HEK293 (cell line): Measurements from ENCODE around the gene MLIP.

ENCODE experiments used
- CTCF ChIA-PET: fragments of 350-600 bp; formaldehyde crosslinking; extraction: SDS; loops from one replicate; lab custom pipeline; 2021; ENCODE audit warnings: antibody characterized with exemption; lab: Yijun Ruan, JAX
- POLR2A ChIA-PET: fragments of 300-600 bp; formaldehyde crosslinking; extraction: SDS; loops from one replicate; lab custom pipeline; 2020; ENCODE audit warnings: antibody characterized with exemption, inconsistent platforms; lab: Yijun Ruan, JAX
- H3K27ac ChIP-seq: fragments of 200-500 bp; sonication (Bioruptor generic); 2 replicates; pipeline ENCODE4 v1.5.1; 2014; ENCODE audit warnings: low read depth, low read length, control low read depth, inconsistent platforms; ENCODE audit errors: extremely low read depth
- H3K36me3 ChIP-seq, 2 experiments: fragments of 200-500 bp in 1 of 2; sonication (Bioruptor generic) in 1 of 2; 1 replicate in 1 of 2; 2 replicates in 1 of 2; pipeline ENCODE4 v1.5.1; 2014 to 2017; ENCODE audit warnings: inconsistent platforms in 2 of 2, low read length in 2 of 2; ENCODE audit not compliant: control insufficient read depth in 2 of 2, insufficient read depth in 1 of 2
- H3K4me1 ChIP-seq: fragments of 200-500 bp; sonication (Bioruptor generic); 2 replicates; pipeline ENCODE4 v1.5.1; 2014; ENCODE audit warnings: mild to moderate bottlenecking, low read length, inconsistent platforms; ENCODE audit not compliant: control insufficient read depth, insufficient read depth
- H3K4me3 ChIP-seq: 2 replicates; pipeline ENCODE4 v1.5.1; 2011; ENCODE audit warnings: low read depth, mild to moderate bottlenecking, control low read depth, low read length, moderate library complexity
- H3K9me3 ChIP-seq: fragments of 200-500 bp; sonication (Bioruptor generic); 2 replicates; pipeline ENCODE4 v1.5.1; 2014; ENCODE audit warnings: low read depth, low read length, inconsistent platforms; ENCODE audit not compliant: control insufficient read depth, insufficient read depth
- EGR2 ChIP-seq: fragments of 450-650 bp; formaldehyde crosslinking; IDR thresholded peaks from 2 replicates; pipeline ENCODE4 v1.5.1; 2016; ENCODE audit warnings: low read depth, missing biosample characterization, missing genetic modification characterization
- GLIS1 ChIP-seq: fragments of 450-650 bp; formaldehyde crosslinking; IDR thresholded peaks from 2 replicates; pipeline ENCODE4 v1.5.1; 2016; ENCODE audit warnings: missing biosample characterization, missing genetic modification characterization
- KLF16 ChIP-seq: fragments of 450-650 bp; formaldehyde crosslinking; IDR thresholded peaks from 2 replicates; pipeline ENCODE4 v1.5.1; 2017; ENCODE audit warnings: missing biosample characterization, missing genetic modification characterization
- MYNN ChIP-seq: fragments of 450-650 bp; formaldehyde crosslinking; IDR thresholded peaks from 2 replicates; pipeline ENCODE4 v1.5.1; 2016; ENCODE audit warnings: missing biosample characterization, missing genetic modification characterization, borderline replicate concordance
- ZBTB1 ChIP-seq: fragments of 450-650 bp; formaldehyde crosslinking; IDR thresholded peaks from 2 replicates; pipeline ENCODE4 v1.5.1; 2016; ENCODE audit warnings: missing biosample characterization, missing genetic modification characterization
- ZNF132 ChIP-seq: fragments of 450-650 bp; formaldehyde crosslinking; IDR thresholded peaks from 2 replicates; pipeline ENCODE4 v1.5.1; 2017; ENCODE audit warnings: missing biosample characterization, missing genetic modification characterization, borderline replicate concordance
- ZNF155 ChIP-seq: fragments of 450-650 bp; formaldehyde crosslinking; IDR thresholded peaks from 2 replicates; pipeline ENCODE4 v1.5.1; 2016; ENCODE audit warnings: missing biosample characterization, missing genetic modification characterization
- ZNF157 ChIP-seq: fragments of 450-650 bp; formaldehyde crosslinking; IDR thresholded peaks from 2 replicates; pipeline ENCODE4 v1.5.1; 2016; ENCODE audit warnings: missing biosample characterization, missing genetic modification characterization
- ZNF404 ChIP-seq: fragments of 450-650 bp; formaldehyde crosslinking; IDR thresholded peaks from 2 replicates; pipeline ENCODE4 v1.5.1; 2017; ENCODE audit warnings: missing biosample characterization, missing genetic modification characterization
- ZNF549 ChIP-seq: fragments of 450-650 bp; IDR thresholded peaks from 2 replicates; pipeline ENCODE4 v1.5.1; 2018; ENCODE audit warnings: missing biosample characterization, missing genetic modification characterization, mild to moderate bottlenecking, inconsistent platforms, moderate library complexity
- ZNF560 ChIP-seq: fragments of 450-650 bp; formaldehyde crosslinking; IDR thresholded peaks from 2 replicates; pipeline ENCODE4 v1.5.1; 2017; ENCODE audit warnings: missing biosample characterization, missing genetic modification characterization, borderline replicate concordance
- ZNF76 ChIP-seq: fragments of 450-650 bp; formaldehyde crosslinking; IDR thresholded peaks from 2 replicates; pipeline ENCODE4; 2016; ENCODE audit warnings: low read depth, missing biosample characterization, missing genetic modification characterization, borderline replicate concordance
- ZNF785 ChIP-seq: fragments of 450-650 bp; formaldehyde crosslinking; IDR thresholded peaks from 2 replicates; pipeline ENCODE4 v1.5.1; 2016; ENCODE audit warnings: missing biosample characterization, missing genetic modification characterization
- ZNF791 ChIP-seq: fragments of 450-650 bp; formaldehyde crosslinking; IDR thresholded peaks from 2 replicates; pipeline ENCODE4 v1.5.1; 2016; ENCODE audit warnings: missing biosample characterization, missing genetic modification characterization
- ZNF830 ChIP-seq: fragments of 450-650 bp; IDR thresholded peaks from 2 replicates; pipeline ENCODE4 v1.5.0; 2018; ENCODE audit warnings: missing biosample characterization, missing genetic modification characterization, low read depth, mild to moderate bottlenecking, moderate library complexity
- ZNF837 ChIP-seq: fragments of 450-650 bp; formaldehyde crosslinking; IDR thresholded peaks from 2 replicates; pipeline ENCODE4 v1.5.1; 2016; ENCODE audit warnings: missing biosample characterization, missing genetic modification characterization
- TF ChIP-seq, protein P1 (sequence below): fragments of 450-650 bp; formaldehyde crosslinking; IDR thresholded peaks from 2 replicates; pipeline ENCODE4 v1.5.1; 2016; ENCODE audit warnings: missing biosample characterization, missing genetic modification characterization
- TF ChIP-seq, protein P2 (sequence below): fragments of 450-650 bp; formaldehyde crosslinking; IDR thresholded peaks from 2 replicates; pipeline ENCODE4 v1.5.1; 2016; ENCODE audit warnings: missing biosample characterization, missing genetic modification characterization, borderline replicate concordance
- TF ChIP-seq, protein P3 (sequence below): fragments of 450-650 bp; formaldehyde crosslinking; conservative IDR thresholded peaks from 2 replicates; pipeline ENCODE4 v1.5.1; 2016; ENCODE audit warnings: low read depth, missing biosample characterization, missing genetic modification characterization

The MLIP gene

DNA sequence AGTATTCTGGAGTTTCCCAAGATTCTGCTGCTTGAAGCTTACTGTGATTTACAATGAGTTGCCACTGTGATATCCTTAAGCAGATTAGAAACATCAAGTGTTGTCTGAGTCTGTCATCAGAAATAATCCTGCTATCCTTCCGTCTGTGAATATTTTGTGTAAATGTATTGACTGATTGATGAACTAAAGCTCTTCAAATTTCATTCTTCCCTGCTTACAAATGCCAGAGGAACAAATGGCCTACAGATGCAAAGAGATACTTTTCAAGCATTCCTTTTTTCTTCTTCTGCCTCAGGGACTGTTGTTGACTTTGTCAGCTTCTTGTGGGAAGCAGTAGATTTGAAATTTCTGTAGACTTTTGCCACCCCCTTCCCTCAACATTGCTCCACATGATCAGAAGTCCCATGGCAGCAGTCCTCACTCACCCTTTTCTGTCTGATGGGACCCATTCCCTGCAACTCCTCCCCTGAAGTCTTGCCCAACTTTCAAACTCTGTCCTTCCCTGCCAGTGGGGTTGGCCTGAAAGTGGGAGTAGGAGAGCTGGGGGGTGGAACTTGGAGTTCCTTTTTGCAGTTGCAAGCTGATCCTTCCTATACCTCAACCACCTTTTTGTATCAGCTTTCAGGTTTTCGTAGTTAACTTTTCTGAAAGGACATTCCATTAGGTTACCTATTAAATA lies 38.5 kb upstream of the MLIP start:
- H3K36me3 ChIP-seq = no peaks in the 10 kb centered on the region
- POLR2A ChIA-PET = no interaction called here
- H3K4me1 ChIP-seq = peaks cover 4% of the 10 kb centered on the region; the same call in 1 of the 2 replicates
- CTCF ChIA-PET = no interaction called here
- H3K9me3 ChIP-seq = no peaks in the 10 kb centered on the region
- TF ChIP-seq ZNF837 (tag by site-specific recombination) (no peak), ZNF132 (tag by site-specific recombination) (no peak), MYNN (tag by site-specific recombination) (no peak), KLF16 (tag by site-specific recombination) (no peak), GLIS1 (tag by site-specific recombination) (no peak), ZNF791 (tag by site-specific recombination) (no peak), EGR2 (no peak), ZNF785 (tag by site-specific recombination) (no peak), ZNF404 (no peak), ZNF830 (tag by site-specific recombination) (no peak), ZBTB1 (tag by site-specific recombination) (no peak), ZNF549 (tag by site-specific recombination) (no peak), ZNF560 (tag by site-specific recombination) (no peak), ZNF76 (tag by site-specific recombination) (no peak), ZNF157 (tag by site-specific recombination) (no peak), ZNF155 (tag by site-specific recombination) (no peak)
- TF ChIP-seq, protein P1, sequence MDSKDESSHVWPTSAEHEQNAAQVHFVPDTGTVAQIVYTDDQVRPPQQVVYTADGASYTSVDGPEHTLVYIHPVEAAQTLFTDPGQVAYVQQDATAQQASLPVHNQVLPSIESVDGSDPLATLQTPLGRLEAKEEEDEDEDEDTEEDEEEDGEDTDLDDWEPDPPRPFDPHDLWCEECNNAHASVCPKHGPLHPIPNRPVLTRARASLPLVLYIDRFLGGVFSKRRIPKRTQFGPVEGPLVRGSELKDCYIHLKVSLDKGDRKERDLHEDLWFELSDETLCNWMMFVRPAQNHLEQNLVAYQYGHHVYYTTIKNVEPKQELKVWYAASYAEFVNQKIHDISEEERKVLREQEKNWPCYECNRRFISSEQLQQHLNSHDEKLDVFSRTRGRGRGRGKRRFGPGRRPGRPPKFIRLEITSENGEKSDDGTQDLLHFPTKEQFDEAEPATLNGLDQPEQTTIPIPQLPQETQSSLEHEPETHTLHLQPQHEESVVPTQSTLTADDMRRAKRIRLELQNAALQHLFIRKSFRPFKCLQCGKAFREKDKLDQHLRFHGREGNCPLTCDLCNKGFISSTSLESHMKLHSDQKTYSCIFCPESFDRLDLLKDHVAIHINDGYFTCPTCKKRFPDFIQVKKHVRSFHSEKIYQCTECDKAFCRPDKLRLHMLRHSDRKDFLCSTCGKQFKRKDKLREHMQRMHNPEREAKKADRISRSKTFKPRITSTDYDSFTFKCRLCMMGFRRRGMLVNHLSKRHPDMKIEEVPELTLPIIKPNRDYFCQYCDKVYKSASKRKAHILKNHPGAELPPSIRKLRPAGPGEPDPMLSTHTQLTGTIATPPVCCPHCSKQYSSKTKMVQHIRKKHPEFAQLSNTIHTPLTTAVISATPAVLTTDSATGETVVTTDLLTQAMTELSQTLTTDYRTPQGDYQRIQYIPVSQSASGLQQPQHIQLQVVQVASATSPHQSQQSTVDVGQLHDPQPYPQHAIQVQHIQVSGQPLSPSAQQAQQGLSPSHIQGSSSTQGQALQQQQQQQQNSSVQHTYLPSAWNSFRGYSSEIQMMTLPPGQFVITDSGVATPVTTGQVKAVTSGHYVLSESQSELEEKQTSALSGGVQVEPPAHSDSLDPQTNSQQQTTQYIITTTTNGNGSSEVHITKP (tag by site-specific recombination) = no peak
- TF ChIP-seq, protein P2, sequence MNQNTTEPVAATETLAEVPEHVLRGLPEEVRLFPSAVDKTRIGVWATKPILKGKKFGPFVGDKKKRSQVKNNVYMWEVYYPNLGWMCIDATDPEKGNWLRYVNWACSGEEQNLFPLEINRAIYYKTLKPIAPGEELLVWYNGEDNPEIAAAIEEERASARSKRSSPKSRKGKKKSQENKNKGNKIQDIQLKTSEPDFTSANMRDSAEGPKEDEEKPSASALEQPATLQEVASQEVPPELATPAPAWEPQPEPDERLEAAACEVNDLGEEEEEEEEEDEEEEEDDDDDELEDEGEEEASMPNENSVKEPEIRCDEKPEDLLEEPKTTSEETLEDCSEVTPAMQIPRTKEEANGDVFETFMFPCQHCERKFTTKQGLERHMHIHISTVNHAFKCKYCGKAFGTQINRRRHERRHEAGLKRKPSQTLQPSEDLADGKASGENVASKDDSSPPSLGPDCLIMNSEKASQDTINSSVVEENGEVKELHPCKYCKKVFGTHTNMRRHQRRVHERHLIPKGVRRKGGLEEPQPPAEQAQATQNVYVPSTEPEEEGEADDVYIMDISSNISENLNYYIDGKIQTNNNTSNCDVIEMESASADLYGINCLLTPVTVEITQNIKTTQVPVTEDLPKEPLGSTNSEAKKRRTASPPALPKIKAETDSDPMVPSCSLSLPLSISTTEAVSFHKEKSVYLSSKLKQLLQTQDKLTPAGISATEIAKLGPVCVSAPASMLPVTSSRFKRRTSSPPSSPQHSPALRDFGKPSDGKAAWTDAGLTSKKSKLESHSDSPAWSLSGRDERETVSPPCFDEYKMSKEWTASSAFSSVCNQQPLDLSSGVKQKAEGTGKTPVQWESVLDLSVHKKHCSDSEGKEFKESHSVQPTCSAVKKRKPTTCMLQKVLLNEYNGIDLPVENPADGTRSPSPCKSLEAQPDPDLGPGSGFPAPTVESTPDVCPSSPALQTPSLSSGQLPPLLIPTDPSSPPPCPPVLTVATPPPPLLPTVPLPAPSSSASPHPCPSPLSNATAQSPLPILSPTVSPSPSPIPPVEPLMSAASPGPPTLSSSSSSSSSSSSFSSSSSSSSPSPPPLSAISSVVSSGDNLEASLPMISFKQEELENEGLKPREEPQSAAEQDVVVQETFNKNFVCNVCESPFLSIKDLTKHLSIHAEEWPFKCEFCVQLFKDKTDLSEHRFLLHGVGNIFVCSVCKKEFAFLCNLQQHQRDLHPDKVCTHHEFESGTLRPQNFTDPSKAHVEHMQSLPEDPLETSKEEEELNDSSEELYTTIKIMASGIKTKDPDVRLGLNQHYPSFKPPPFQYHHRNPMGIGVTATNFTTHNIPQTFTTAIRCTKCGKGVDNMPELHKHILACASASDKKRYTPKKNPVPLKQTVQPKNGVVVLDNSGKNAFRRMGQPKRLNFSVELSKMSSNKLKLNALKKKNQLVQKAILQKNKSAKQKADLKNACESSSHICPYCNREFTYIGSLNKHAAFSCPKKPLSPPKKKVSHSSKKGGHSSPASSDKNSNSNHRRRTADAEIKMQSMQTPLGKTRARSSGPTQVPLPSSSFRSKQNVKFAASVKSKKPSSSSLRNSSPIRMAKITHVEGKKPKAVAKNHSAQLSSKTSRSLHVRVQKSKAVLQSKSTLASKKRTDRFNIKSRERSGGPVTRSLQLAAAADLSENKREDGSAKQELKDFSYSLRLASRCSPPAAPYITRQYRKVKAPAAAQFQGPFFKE (tag by site-specific recombination) = no peak
- TF ChIP-seq, protein P3, sequence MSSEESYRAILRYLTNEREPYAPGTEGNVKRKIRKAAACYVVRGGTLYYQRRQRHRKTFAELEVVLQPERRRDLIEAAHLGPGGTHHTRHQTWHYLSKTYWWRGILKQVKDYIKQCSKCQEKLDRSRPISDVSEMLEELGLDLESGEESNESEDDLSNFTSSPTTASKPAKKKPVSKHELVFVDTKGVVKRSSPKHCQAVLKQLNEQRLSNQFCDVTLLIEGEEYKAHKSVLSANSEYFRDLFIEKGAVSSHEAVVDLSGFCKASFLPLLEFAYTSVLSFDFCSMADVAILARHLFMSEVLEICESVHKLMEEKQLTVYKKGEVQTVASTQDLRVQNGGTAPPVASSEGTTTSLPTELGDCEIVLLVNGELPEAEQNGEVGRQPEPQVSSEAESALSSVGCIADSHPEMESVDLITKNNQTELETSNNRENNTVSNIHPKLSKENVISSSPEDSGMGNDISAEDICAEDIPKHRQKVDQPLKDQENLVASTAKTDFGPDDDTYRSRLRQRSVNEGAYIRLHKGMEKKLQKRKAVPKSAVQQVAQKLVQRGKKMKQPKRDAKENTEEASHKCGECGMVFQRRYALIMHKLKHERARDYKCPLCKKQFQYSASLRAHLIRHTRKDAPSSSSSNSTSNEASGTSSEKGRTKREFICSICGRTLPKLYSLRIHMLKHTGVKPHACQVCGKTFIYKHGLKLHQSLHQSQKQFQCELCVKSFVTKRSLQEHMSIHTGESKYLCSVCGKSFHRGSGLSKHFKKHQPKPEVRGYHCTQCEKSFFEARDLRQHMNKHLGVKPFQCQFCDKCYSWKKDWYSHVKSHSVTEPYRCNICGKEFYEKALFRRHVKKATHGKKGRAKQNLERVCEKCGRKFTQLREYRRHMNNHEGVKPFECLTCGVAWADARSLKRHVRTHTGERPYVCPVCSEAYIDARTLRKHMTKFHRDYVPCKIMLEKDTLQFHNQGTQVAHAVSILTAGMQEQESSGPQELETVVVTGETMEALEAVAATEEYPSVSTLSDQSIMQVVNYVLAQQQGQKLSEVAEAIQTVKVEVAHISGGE (tag by site-specific recombination) = no peak
- TF ChIP-seq, all 188 proteins: peak for 0
- no peak overlapping the region for H3K4me3 ChIP-seq
- H3K27ac ChIP-seq = no peak overlapping the region
